ENCODE data around the gene PFN4.
"Not testable (repeated sequence)": the region's sequence is repeated elsewhere in the genome, so short reads cannot be mapped to it uniquely, and the experiment has no call there.

PFN4 gene

GRCh38 chr2:24110660-24111303 lies 12.4 kb downstream of the PFN4 start:
- no peak for DNase-seq

GRCh38 chr2:24109431-24109830 lies 13.7 kb downstream of the PFN4 start:
- not testable (repeated sequence) for DNase-seq

GRCh38 chr2:24107336-24107735 lies 15.8 kb downstream of the PFN4 start:
- no peak for DNase-seq

- DNase-seq, result no peak
Measured at GRCh38 chr2:24106786-24107185, 16.3 kb downstream of the PFN4 start.

- peak; percentile 55 for DNase-seq
Measured at GRCh38 chr2:24105816-24106215, 17.3 kb downstream of the PFN4 start.

- DNase-seq, result no peak
Measured at GRCh38 chr2:24104906-24105305, 18.2 kb downstream of the PFN4 start.

GRCh38 chr2:24104110-24104650 lies 19.0 kb downstream of the PFN4 start:
- DNase-seq, result no peak

GRCh38 chr2:24102677-24103076 lies 20.5 kb downstream of the PFN4 start:
- DNase-seq, result no peak

GRCh38 chr2:24101992-24102391 lies 21.1 kb downstream of the PFN4 start:
- DNase-seq, result no peak

GRCh38 chr2:24100732-24101131 lies 22.4 kb downstream of the PFN4 start:
- DNase-seq, result not testable (repeated sequence)

- DNase-seq, result not testable (repeated sequence)
Measured at GRCh38 chr2:24095171-24095677, 27.9 kb downstream of the PFN4 start.

- DNase-seq, result not testable (repeated sequence)
Measured at GRCh38 chr2:24093270-24093669, 29.9 kb downstream of the PFN4 start.

GRCh38 chr2:24088821-24089359 lies 34.2 kb downstream of the PFN4 start:
- DNase-seq, result no peak

GRCh38 chr2:24087032-24087431 lies 36.1 kb downstream of the PFN4 start:
- no peak for DNase-seq

GRCh38 chr2:24086241-24086640 lies 36.9 kb downstream of the PFN4 start:
- no peak for DNase-seq

- no peak for DNase-seq
Measured at GRCh38 chr2:24085200-24085489, 38.0 kb downstream of the PFN4 start.

- DNase-seq, result peak; percentile 91
Measured at GRCh38 chr2:24084386-24085199, 38.5 kb downstream of the PFN4 start, which contains the start of gene TP53I3. TP53I3 (minus strand) TSS chr2:24084834; CDS start chr2:24084326, 508 bp downstream.

GRCh38 chr2:24083567-24084385 lies 39.4 kb downstream of the PFN4 start:
- DNase-seq, result peak; percentile 87

- DNase-seq, result no peak
Measured at GRCh38 chr2:24082787-24083566, 40.2 kb downstream of the PFN4 start.

- DNase-seq, result no peak
Measured at GRCh38 chr2:24080701-24081100, 42.4 kb downstream of the PFN4 start.

GRCh38 chr2:24077879-24078278 lies 45.3 kb downstream of the PFN4 start:
- no peak for DNase-seq

- DNase-seq, result no peak
Measured at GRCh38 chr2:24077535-24077877, 45.6 kb downstream of the PFN4 start.

Measured in fibroblast of upper back skin (primary cell).